ENCODE measurements around the gene COX4I2.
A peak's percentile ranks its signal among the peaks of the same experiment; 100 is the strongest.
"Not testable (repeated sequence)": the region's sequence is repeated elsewhere in the genome, so short reads cannot be mapped to it uniquely, and the experiment has no call there.

Gene COX4I2

GRCh38 chr20:31667315-31668285 lies 29.9 kb downstream of the COX4I2 start:
- H3K9me2 ChIP-seq (ENCODE audit: low read depth, low read length) = no peaks in the 10 kb centered on the region
- peaks cover 30% of the 10 kb centered on the region for H3K4me1 ChIP-seq (ENCODE audit: insufficient read depth, low read length, severe bottlenecking)
- TF ChIP-seq EZH2 (IDR thresholded peaks at IDR 0.05; ENCODE audit: borderline replicate concordance, low read length) = no peak
- TF ChIP-seq, protein P1, sequence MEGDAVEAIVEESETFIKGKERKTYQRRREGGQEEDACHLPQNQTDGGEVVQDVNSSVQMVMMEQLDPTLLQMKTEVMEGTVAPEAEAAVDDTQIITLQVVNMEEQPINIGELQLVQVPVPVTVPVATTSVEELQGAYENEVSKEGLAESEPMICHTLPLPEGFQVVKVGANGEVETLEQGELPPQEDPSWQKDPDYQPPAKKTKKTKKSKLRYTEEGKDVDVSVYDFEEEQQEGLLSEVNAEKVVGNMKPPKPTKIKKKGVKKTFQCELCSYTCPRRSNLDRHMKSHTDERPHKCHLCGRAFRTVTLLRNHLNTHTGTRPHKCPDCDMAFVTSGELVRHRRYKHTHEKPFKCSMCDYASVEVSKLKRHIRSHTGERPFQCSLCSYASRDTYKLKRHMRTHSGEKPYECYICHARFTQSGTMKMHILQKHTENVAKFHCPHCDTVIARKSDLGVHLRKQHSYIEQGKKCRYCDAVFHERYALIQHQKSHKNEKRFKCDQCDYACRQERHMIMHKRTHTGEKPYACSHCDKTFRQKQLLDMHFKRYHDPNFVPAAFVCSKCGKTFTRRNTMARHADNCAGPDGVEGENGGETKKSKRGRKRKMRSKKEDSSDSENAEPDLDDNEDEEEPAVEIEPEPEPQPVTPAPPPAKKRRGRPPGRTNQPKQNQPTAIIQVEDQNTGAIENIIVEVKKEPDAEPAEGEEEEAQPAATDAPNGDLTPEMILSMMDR (IDR thresholded peaks at IDR 0.05; ENCODE audit: low read length) = no peak
- no peaks in the 10 kb centered on the region for H3K9me3 ChIP-seq (ENCODE audit: low read length)
- peaks cover 35% of the 10 kb centered on the region; the same call in 1 of the 2 replicates for H3K36me3 ChIP-seq (ENCODE audit: insufficient read depth, low read length)
- peak overlapping the region; percentile 70 for H3K27ac ChIP-seq (ENCODE audit: low read depth, low read length, poor library complexity, severe bottlenecking)
- H3K4me3 ChIP-seq (ENCODE audit: low read depth, low read length, poor library complexity, severe bottlenecking) = no peak overlapping the region
- no peaks in the 10 kb centered on the region for H3K27me3 ChIP-seq (ENCODE audit: insufficient read depth, low read length)
- no peaks in the 10 kb centered on the region for H3F3A ChIP-seq (ENCODE audit: insufficient read depth, low read length)
- no peak overlapping the region for H2AFZ ChIP-seq (ENCODE audit: low read length)
- no peaks in the 10 kb centered on the region for H3K79me2 ChIP-seq (ENCODE audit: insufficient read depth, low read length)
- H3K9ac ChIP-seq (ENCODE audit: low read length) = no peak overlapping the region
- no peaks in the 10 kb centered on the region for H4K20me1 ChIP-seq (ENCODE audit: insufficient read depth, low read length)
- H3K4me2 ChIP-seq (ENCODE audit: low read length) = no peak overlapping the region

DNA sequence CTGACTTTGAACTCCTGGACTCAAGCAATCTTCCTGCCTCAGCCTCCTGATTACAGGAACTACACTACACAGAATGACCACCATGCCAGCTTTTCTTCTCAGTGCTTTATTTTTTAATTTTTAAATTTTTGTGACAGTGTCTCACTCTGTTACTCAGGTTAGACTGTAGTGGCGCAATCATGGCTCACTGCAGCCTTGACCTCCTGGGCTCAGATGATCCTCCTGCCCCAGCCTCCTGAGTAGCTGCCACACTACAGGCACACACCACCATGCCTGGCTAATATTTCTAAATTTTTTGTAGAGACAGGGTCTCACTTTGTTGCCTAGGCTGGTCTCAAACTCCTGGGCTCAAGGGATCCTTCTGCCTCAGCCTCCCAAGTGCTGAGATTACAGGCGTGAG lies 31.2 kb downstream of the COX4I2 start:
- not testable (repeated sequence) for H3K9ac ChIP-seq (ENCODE audit: low read length); H3K27me3 ChIP-seq (ENCODE audit: insufficient read depth, low read length); H3K9me2 ChIP-seq (ENCODE audit: low read depth, low read length); H3F3A ChIP-seq (ENCODE audit: insufficient read depth, low read length); H3K27ac ChIP-seq (ENCODE audit: low read depth, low read length, poor library complexity, severe bottlenecking); H3K9me3 ChIP-seq (ENCODE audit: low read length); H3K4me3 ChIP-seq (ENCODE audit: low read depth, low read length, poor library complexity, severe bottlenecking); H3K4me2 ChIP-seq (ENCODE audit: low read length); H3K79me2 ChIP-seq (ENCODE audit: insufficient read depth, low read length); H4K20me1 ChIP-seq (ENCODE audit: insufficient read depth, low read length); H2AFZ ChIP-seq (ENCODE audit: low read length)
- Histone ChIP-seq H3K36me3 (ENCODE audit: insufficient read depth, low read length) (peaks cover 30% of the 10 kb centered on the region; the same call in 1 of the 2 replicates), H3K4me1 (ENCODE audit: insufficient read depth, low read length, severe bottlenecking) (peaks cover 28% of the 10 kb centered on the region)

GRCh38 chr20:31669876-31670275 lies 32.2 kb downstream of the COX4I2 start:
- Histone ChIP-seq H2AFZ (ENCODE audit: low read length) (no peak overlapping the region), H3F3A (ENCODE audit: insufficient read depth, low read length) (no peaks in the 10 kb centered on the region; the same call in 1 of the 2 replicates), H3K36me3 (ENCODE audit: insufficient read depth, low read length) (peaks cover 22% of the 10 kb centered on the region; the same call in 1 of the 2 replicates), H3K9ac (ENCODE audit: low read length) (no peak overlapping the region), H3K4me3 (ENCODE audit: low read depth, low read length, poor library complexity, severe bottlenecking) (no peak overlapping the region), H3K4me1 (ENCODE audit: insufficient read depth, low read length, severe bottlenecking) (peaks cover 32% of the 10 kb centered on the region), H3K27me3 (ENCODE audit: insufficient read depth, low read length) (no peaks in the 10 kb centered on the region), H3K9me2 (ENCODE audit: low read depth, low read length) (no peaks in the 10 kb centered on the region), H3K9me3 (ENCODE audit: low read length) (no peaks in the 10 kb centered on the region), H3K27ac (ENCODE audit: low read depth, low read length, poor library complexity, severe bottlenecking) (no peak overlapping the region), H3K79me2 (ENCODE audit: insufficient read depth, low read length) (no peaks in the 10 kb centered on the region), H4K20me1 (ENCODE audit: insufficient read depth, low read length) (no peaks in the 10 kb centered on the region), H3K4me2 (ENCODE audit: low read length) (no peak overlapping the region)
- TF ChIP-seq EZH2 (IDR thresholded peaks at IDR 0.05; ENCODE audit: borderline replicate concordance, low read length) = no peak
- TF ChIP-seq, protein P1 (IDR thresholded peaks at IDR 0.05; ENCODE audit: low read length) = no peak
